COR-L47 (cell line): Measurements from ENCODE around the gene PPP6R3.
A peak's percentile ranks its signal among the peaks of the same experiment; 100 is the strongest.

Source experiments
- DNase-seq: peaks from one replicate; lab custom pipeline; 2025; lab: John Stamatoyannopoulos, UW

Gene PPP6R3

DNA sequence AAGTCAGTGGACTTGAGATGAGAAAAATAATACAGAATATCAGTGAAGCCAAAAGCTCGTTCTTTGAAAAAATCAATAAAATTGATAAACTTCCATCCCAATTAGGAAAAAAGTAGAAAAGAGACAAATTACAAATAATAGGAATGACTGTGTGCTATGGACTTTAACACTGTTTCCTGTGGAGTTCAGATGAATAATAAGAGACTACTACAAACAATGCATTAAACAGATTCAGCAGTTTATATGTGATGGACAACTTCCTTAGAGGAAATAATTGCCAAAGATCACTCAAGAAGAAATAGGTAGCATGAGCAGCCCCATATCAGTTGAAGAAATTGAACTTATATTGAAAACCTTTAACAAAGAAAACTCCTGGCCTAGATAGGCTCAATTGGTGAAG is 99.7 kb downstream of the PPP6R3 start:
- DNase-seq: no peak

- no peak for DNase-seq
Measured at GRCh38 chr11:68563454-68563853, 102.9 kb downstream of the PPP6R3 start.

DNA sequence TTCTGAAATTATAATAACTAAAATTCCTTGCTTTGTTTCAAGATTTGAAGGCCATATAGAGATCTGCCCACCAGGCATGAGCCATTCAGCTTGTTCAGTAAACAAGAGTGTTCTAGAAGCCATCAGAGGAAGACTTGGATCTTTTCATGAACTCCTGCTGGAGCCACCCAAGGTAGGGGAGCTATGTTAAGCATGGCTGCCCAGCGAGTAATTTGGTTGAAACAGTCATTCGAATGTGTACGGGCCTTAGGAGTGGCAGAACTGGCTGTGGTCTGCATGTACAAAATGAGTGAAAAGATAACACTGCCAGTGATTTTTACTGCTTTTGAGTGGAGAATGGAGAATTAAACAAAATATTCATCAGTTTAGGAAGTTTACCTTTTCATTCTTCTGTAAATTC is 103.7 kb downstream of the PPP6R3 start:
- DNase-seq: no peak

DNA sequence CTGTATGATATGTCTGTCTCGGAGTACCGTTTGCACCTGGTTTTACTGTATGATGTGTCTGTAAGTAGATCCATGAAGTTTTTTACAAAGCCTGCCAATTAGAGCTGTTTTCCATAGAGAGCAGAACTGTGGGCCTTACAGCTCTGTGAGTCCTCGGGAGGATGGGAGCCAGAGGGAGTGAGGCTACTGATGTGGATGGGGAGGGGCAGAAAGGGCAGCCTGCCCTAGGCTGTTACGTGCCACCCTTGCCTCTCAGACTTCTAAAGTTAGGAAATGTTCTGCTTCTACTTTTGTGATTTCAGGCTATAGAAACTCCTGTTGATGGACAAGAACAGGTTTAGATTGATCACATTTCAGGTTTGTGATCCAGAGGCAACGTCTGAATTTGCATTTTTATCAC is 105.2 kb downstream of the PPP6R3 start:
- DNase-seq: no peak

DNA sequence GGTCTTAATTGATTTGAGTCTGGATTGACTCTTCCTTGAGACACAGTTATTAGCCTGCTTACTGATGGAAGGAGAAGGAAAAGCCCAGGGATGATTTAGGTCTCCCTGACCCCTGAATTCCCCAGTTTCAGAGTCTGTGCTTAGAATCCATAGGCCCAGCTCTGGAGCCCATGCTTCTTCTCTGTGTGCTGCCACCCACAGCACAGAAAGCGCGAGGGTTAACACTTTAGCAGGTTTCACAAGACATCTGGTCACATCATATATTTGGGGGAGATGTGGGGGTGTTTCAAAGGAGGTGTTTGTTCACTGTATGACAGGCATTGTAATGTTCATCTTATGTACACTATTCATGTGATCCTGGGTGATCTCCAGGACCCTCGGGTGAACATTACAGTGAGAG is 107.0 kb downstream of the PPP6R3 start:
- no peak for DNase-seq

- DNase-seq: no peak
Measured at GRCh38 chr11:68569357-68569756, 108.8 kb downstream of the PPP6R3 start.

GRCh38 chr11:68570691-68571090 is 110.1 kb downstream of the PPP6R3 start:
- no peak for DNase-seq

- DNase-seq: no peak
Measured at GRCh38 chr11:68574308-68574707, 113.8 kb downstream of the PPP6R3 start.

GRCh38 chr11:68575025-68575665 is 114.6 kb downstream of the PPP6R3 start:
- DNase-seq: no peak

DNA sequence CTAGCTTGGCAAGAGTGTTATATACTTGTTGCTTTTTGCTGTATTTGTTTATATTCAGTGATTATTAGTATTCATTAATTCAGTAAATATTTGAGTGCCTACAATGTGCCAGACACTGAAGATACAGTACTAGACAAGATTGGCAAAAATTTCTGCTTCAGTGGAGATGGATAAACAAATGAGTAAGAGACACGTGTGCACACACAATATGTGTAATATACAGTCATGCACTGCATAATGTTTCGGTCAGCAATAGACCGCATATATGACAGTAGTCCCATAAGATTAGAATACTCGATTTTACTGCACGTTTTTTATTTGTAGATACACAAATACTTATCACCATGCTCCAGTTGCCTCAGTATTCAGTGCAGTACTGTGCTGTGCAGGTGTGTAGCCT is 118.9 kb downstream of the PPP6R3 start:
- DNase-seq: no peak

GRCh38 chr11:68581439-68581838 is 120.9 kb downstream of the PPP6R3 start:
- no peak for DNase-seq

GRCh38 chr11:68581901-68582300 is 121.3 kb downstream of the PPP6R3 start:
- no peak for DNase-seq

DNA sequence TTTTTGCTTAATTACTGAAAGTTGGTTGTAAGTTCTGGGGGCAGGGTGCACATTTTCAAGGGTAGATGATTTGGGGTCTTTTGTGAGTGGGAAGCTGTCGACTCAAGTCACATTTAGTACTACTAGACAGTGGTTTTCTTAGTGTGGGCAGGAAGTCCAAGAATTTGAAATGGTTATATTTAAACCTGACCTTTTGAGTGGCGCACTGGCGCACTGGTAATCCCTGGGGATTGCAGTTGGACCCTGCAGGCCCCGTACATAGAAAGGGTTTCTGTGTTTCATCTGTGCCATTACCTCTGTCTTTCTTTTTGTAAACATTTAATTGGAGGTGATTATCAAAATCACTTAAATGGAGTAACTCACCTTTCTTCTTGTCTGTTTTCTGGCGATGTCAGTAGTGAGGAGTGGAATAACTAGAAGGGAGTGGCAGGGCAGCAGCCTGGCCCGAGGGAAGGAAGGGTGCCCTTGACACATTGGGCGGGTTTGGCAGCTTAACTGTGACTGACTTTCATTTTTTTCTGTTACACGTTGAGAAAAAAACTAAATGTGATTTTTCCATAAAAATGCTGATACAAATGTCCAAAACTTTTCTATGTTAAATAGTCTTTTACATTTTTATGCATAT is 122.0 kb downstream of the PPP6R3 start:
- DNase-seq: no peak

DNA sequence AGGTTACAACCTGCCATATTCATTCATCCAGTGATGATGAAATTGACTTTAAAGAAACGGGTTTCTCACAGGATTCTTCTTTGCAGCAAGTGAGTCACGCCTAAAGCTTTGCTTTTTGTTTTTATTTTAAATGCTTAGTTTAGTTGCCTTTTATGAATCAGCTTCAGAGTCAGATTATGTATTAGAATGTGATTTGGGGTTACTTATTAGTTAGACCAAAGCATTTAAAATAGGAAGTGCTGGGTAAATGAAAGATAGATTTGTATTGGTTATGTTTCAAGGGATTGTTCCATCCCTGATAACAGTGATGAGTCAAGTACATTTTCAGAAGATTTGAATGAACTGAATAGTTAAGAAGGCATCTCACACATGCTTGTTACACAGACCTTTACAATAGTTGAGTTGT is 122.5 kb downstream of the PPP6R3 start:
- DNase-seq: no peak

DNA sequence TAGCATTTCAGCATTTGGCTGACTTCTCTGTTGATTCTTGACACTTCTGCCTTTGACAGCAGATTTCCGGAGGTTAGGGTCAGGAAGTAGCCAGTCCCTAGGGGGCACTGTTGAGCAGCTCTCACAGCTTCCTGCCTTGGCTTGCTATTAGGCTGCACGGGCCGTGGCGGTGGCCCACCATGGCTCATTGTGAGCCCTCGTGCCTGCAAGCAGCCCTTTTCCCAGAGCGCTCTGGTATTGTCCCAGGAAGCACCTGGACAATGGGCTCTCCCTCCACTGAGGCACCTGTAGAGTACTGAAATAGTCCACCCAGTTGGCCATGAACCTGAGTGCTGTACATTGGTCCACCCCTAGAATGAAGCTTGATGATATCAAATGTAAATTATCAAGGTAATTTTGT is 123.5 kb downstream of the PPP6R3 start:
- peak; percentile 14 for DNase-seq

DNA sequence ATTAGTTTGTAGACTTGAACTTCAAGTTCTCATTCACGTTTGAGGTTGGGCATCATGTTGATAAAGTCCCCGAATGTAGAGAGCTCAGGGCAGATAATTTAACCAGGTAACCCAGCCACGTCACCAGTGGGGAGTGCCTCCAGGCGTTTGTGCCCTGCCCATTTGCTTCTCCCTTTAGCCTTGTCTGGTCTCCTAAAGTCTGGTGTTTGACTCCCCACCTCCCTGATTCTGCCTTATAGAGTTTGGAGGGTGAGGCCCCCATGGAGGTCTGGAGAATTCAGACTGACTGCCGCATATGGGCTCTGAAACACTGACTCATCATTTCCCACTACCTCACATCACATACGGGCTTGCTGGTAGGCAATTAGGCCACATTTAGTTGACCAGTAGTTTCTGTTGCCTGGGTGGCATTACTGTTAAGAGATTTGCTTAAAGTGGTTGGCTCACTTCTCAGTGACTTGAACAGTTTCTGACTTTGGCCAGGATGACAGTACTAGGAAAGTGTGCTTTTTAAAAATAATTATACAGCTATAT is 124.5 kb downstream of the PPP6R3 start:
- DNase-seq: no peak

DNA sequence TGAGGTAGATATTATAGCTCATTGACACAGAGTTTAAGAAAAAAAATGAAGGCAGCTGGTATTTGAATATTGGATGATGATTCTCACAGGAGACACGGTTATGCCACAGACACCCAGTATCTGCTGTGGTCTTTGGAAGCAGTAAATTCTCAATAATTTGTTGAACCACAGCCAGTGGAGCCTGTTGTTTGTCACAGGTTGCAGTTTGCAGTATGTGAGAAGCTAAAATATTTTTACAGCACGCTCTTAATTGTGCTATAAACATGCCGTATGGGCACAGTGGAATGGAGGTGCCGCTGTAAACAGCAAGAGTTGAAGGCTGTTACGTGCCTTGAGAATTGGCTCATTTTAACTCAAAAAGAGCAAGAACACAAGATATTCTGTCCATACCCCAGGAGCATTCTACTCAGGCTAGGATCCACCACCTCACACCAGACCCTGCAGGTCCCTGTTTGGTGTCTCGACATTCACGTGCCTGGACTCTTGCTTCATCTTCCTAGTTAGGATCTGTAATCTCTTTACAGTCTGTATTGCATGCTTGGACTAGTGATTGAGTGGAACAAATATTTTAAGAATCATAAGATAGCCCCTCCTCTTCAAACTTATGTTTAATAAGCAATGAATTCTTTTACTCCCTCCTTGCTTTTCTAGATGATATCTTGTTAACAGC is 129.1 kb downstream of the PPP6R3 start:
- no peak for DNase-seq

DNA sequence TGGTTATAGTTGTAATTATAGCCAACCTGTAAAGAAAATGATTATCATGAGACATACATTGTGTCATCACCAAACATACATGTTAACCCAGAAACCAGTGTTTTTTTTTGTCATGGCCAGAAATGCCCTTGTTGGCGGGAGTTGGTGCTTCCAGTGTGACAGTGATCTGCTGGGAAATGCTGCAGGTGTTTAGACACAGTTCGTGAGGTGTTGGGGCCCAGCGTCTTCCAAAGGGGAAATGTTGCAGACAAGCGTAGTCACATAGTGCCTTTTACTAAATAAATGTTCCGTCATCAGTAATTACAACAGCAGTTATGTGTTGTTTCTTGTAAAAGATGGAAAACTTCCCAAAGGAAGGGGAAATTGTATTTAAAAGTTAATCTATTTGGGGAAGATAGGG is 131.2 kb downstream of the PPP6R3 start:
- DNase-seq: no peak

DNA sequence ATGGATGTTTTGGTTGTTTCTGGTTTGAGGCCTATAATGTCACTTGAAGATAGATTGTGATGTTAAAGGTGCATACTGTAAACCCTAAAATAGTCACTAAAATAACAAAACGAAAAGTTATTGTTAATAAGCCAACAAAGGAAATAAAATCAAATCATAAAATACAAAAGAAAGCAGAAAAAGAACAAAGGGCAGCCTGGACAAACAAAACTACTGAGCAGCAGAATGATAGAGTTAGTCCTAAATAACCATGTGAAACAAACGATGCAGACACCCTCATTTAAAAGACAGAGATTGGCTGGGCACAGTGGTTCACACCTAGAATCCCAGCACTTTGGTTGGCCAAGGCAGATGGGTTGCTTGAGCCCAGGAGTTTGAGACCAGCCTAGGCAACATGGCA is 132.9 kb downstream of the PPP6R3 start:
- DNase-seq: no peak

DNA sequence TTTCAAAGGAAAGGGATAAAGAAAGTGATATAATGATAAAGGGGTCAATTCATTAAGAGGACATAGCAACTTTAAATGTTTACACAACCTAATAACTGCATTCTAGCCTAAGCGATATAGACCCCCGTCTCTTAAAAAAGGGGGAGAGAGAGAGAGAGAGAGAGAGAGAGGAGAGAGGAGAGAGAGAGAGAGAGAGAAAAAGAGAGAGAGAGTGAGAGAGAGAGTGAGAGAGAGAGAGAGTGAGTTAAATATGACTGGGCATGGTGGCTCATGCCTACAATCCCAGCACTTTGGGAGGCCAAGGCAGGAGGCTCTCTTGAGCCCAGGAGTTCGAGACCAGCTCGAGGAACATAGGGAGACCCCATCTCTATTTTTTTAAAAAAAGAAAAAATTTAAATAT is 133.6 kb downstream of the PPP6R3 start:
- DNase-seq: no peak

GRCh38 chr11:68596231-68596630 is 135.7 kb downstream of the PPP6R3 start:
- no peak for DNase-seq

GRCh38 chr11:68598816-68599653 is 138.5 kb downstream of the PPP6R3 start:
- DNase-seq: no peak
